H9 (cell line): ENCODE data around the gene TGM2. TPM values are rescaled to one million over a fixed set of nuclear protein-coding genes. Genes with fewer than 3 reads are reported as not detected.

Experiments used
- DNase-seq: peaks from one replicate; pipeline ENCODE4 v3.0.0-alpha.2; 2017
- H2AFZ ChIP-seq: one replicate; pipeline ENCODE4 v1.6.1; 2013; ENCODE audit warnings: mild to moderate bottlenecking, low read length, control low read depth, moderate library complexity
- H2AK5ac ChIP-seq: 2 replicates; pipeline ENCODE4 v1.6.1; 2013; ENCODE audit warnings: low read length, control low read depth, mixed read lengths; ENCODE audit not compliant: insufficient read length
- H2BK120ac ChIP-seq: one replicate; pipeline ENCODE4 v1.6.1; 2013; ENCODE audit warnings: low read depth, mild to moderate bottlenecking, low read length, control low read depth, inconsistent platforms; ENCODE audit not compliant: poor library complexity, severe bottlenecking
- H2BK12ac ChIP-seq: 2 replicates; pipeline ENCODE4 v1.6.1; 2013; ENCODE audit warnings: low read length, control low read depth, mixed read lengths, low read depth; ENCODE audit not compliant: insufficient read length
- H2BK15ac ChIP-seq: 2 replicates; pipeline ENCODE4 v1.6.1; 2013; ENCODE audit warnings: low read depth, low read length, control low read depth
- H2BK20ac ChIP-seq: one replicate; pipeline ENCODE4 v1.6.1; 2013; ENCODE audit warnings: low read depth, mild to moderate bottlenecking, low read length, control low read depth, inconsistent platforms; ENCODE audit not compliant: poor library complexity, severe bottlenecking
- H2BK5ac ChIP-seq: 2 replicates; pipeline ENCODE4 v1.6.1; 2013; ENCODE audit warnings: low read length, control low read depth, mixed read lengths; ENCODE audit not compliant: insufficient read length
- H3K14ac ChIP-seq: 2 replicates; pipeline ENCODE4 v1.6.1; 2013; ENCODE audit warnings: low read length, control low read depth; ENCODE audit not compliant: insufficient read depth
- H3K18ac ChIP-seq: 2 replicates; pipeline ENCODE4 v1.6.1; 2013; ENCODE audit warnings: low read depth, mild to moderate bottlenecking, mixed read lengths, low read length, control low read depth; ENCODE audit not compliant: insufficient read length
- H3K23ac ChIP-seq: 2 replicates; pipeline ENCODE4 v1.6.1; 2013; ENCODE audit warnings: low read length, control low read depth, mixed read lengths, low read depth; ENCODE audit not compliant: insufficient read length
- H3K23me2 ChIP-seq: 2 replicates; pipeline ENCODE4 v1.6.1; 2013; ENCODE audit warnings: low read depth, mild to moderate bottlenecking, mixed read lengths, low read length, control low read depth; ENCODE audit not compliant: insufficient read length, poor library complexity, severe bottlenecking
- H3K27ac ChIP-seq: 2 replicates; pipeline ENCODE4 v1.5.1; 2013; ENCODE audit warnings: low read length, control low read depth, mixed read lengths, low read depth; ENCODE audit not compliant: insufficient read length
- H3K27me3 ChIP-seq: 2 replicates; pipeline ENCODE4 v1.6.1; 2013; ENCODE audit warnings: low read length, control low read depth, inconsistent platforms; ENCODE audit not compliant: insufficient read depth
- H3K4ac ChIP-seq: 2 replicates; pipeline ENCODE4 v1.6.1; 2013; ENCODE audit warnings: low read depth, mild to moderate bottlenecking, control low read depth, inconsistent platforms, low read length, moderate library complexity
- H3K4me1 ChIP-seq: 2 replicates; pipeline ENCODE4 v1.6.1; 2013; ENCODE audit warnings: low read length, control low read depth, inconsistent platforms; ENCODE audit not compliant: insufficient read depth
- H3K4me2 ChIP-seq: 2 replicates; pipeline ENCODE4 v1.6.1; 2013; ENCODE audit warnings: low read length, control low read depth, mixed read lengths; ENCODE audit not compliant: insufficient read length, insufficient read depth
- H3K56ac ChIP-seq: 2 replicates; pipeline ENCODE4 v1.6.1; 2013; ENCODE audit warnings: low read depth, mild to moderate bottlenecking, mixed read lengths, low read length, control low read depth; ENCODE audit not compliant: insufficient read length
- H3K79me1 ChIP-seq: 2 replicates; pipeline ENCODE4 v1.6.1; 2013; ENCODE audit warnings: low read depth, mild to moderate bottlenecking, moderate library complexity, low read length, control low read depth, inconsistent platforms; ENCODE audit not compliant: insufficient read depth, poor library complexity, severe bottlenecking
- H3K79me2 ChIP-seq: 2 replicates; pipeline ENCODE4 v1.6.1; 2013; ENCODE audit warnings: low read length, control low read depth, inconsistent platforms; ENCODE audit not compliant: insufficient read depth
- H3K9ac ChIP-seq: 2 replicates; pipeline ENCODE4 v1.6.1; 2013; ENCODE audit warnings: low read length, control low read depth, mixed read lengths; ENCODE audit not compliant: insufficient read length; ENCODE audit errors: extremely low read depth
- H3K9me3 ChIP-seq: one replicate; pipeline ENCODE4 v1.6.1; 2013; ENCODE audit warnings: low read depth, low read length, inconsistent platforms; ENCODE audit not compliant: control insufficient read depth
- H3T11ph ChIP-seq: one replicate; pipeline ENCODE4 v1.6.1; 2013; ENCODE audit warnings: mild to moderate bottlenecking, low read length, control low read depth, inconsistent platforms
- H4K20me1 ChIP-seq: one replicate; pipeline ENCODE4 v1.6.1; 2013; ENCODE audit not compliant: control insufficient read depth, insufficient read length, insufficient read depth
- H4K5ac ChIP-seq: 2 replicates; pipeline ENCODE4 v1.6.1; 2013; ENCODE audit warnings: low read depth, mild to moderate bottlenecking, mixed read lengths, low read length, control low read depth; ENCODE audit not compliant: insufficient read length
- H4K8ac ChIP-seq: replicated peaks from 2 replicates; pipeline ENCODE4 v1.6.1; 2013; ENCODE audit warnings: low read length, control low read depth, mixed read lengths, low read depth; ENCODE audit not compliant: insufficient read length
- H4K91ac ChIP-seq: 2 replicates; pipeline ENCODE4 v1.6.1; 2013; ENCODE audit warnings: low read depth, mild to moderate bottlenecking, moderate library complexity, mixed read lengths, low read length, control low read depth; ENCODE audit not compliant: insufficient read length
- H3K27ac Mint-ChIP-seq, 3 experiments: 2 replicates in 2 of 3; 3 replicates in 1 of 3; pipeline ENCODE4 v1.8.0; 2020 to 2021; ENCODE audit warnings: mixed read lengths in 3 of 3, mild to moderate bottlenecking in 1 of 3, moderate library complexity in 1 of 3
- H3K27me3 Mint-ChIP-seq: 2 replicates; pipeline ENCODE4 v1.8.0; 2021; ENCODE audit warnings: low read depth, mild to moderate bottlenecking, moderate library complexity, mixed read lengths
- H3K36me3 Mint-ChIP-seq, 3 experiments: 2 replicates in 2 of 3; 3 replicates in 1 of 3; pipeline ENCODE4 v1.8.0; 2020 to 2021; ENCODE audit warnings: low read depth in 3 of 3, mixed read lengths in 3 of 3; ENCODE audit not compliant: insufficient read depth in 1 of 3
- H3K4me1 Mint-ChIP-seq, 2 experiments: 2 replicates each; pipeline ENCODE4 v1.8.0; 2020; ENCODE audit warnings: mixed read lengths in 2 of 2
- H3K4me3 Mint-ChIP-seq, 2 experiments: 2 replicates in 1 of 2; 3 replicates in 1 of 2; pipeline ENCODE4 v1.8.0; 2020 to 2021; ENCODE audit warnings: mild to moderate bottlenecking in 2 of 2, mixed read lengths in 2 of 2, moderate library complexity in 1 of 2
- H3K9me3 Mint-ChIP-seq, 2 experiments: 2 replicates in 1 of 2; 3 replicates in 1 of 2; pipeline ENCODE4 v1.8.0; 2020; ENCODE audit warnings: mild to moderate bottlenecking in 2 of 2, mixed read lengths in 2 of 2, moderate library complexity in 1 of 2
- WGBS: extraction: QIAGEN DNeasy Blood & Tissue Kit; methylation state at CpG from one replicate; pipeline ENCODE4 v1.1.7; 2013; ENCODE audit warnings: missing lambda C conversion rate, low lambda C conversion rate, mixed read lengths; ENCODE audit not compliant: insufficient read length; ENCODE audit errors: extremely low coverage; 5-methylcytosine and 5-hydroxymethylcytosine counted together
- total RNA-seq: library from RNA; stranded (reverse); gene quantifications from 2 replicates; pipeline ENCODE4 v1.2.1, GENCODE V29; 2021
- TF ChIP-seq, protein P1 (sequence below): fragments of 200-600 bp; sonication (generic); conservative IDR thresholded peaks from 3 replicates; pipeline ENCODE4 v1.8.0; 2021; ENCODE audit warnings: antibody characterized with exemption, mild to moderate bottlenecking

TGM2 gene
- total RNA-seq, 1 experiment from 2014 or later, result 1.1 TPM

DNA sequence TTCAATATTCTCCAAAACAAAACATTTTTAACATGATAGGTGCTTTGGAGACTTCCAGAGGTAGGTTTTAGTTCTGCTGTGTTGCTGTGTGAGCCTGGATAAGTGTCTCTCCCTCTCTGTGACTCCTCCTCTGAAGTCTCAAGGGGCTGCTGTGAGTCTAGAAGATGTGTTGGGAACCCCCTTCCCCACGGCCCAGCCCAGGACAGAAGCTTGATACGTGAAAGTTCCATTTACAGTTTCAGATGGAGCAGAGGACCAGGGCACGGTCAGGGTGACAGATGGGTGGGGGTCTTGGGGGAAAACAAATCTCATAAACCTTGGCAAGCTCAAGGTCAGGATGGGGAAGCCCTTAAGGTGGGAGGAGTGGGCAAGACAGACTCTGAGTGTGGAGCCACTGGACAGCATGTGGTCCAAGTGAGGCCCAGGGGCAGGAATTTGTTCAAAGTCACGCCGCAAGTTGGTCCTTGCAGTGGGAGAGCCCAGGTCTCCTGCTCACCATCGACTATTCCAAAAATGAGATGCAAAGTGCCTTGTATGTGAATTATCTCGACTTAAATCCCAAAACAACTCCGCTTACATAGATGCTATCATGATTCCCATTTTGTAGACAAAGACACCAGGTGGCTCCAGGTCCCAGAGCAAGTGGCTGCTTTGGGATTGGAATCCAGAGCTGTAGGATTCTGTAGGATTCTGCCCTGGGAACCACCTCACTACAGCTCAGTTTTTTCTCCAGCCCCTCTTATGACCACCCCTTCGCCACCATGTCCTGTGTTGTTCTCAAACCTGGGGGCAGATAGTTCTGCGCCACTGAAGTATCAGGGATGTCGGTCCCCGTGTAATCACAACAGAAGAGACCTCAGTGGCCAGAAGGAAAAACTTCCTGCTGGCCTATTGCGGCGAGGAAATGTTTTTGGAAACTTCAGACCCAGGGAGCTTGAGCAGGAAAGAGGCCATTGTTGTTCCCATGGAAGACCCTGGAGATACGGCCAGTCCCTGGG is 1.9 kb downstream of the TGM2 start:
- Histone ChIP-seq H2AK5ac (no peak overlapping the region), H3K27me3 (no peaks in the 10 kb centered on the region), H2BK20ac (no peak overlapping the region), H3K27ac (no peak overlapping the region), H2BK120ac (no peak overlapping the region), H3K79me2 (no peaks in the 10 kb centered on the region), H3K4me2 (no peak overlapping the region), H3T11ph (no peak overlapping the region), H4K91ac (no peak overlapping the region), H2BK12ac (no peak overlapping the region), H4K8ac (no peak overlapping the region), H3K4me1 (no peaks in the 10 kb centered on the region), H4K20me1 (no peaks in the 10 kb centered on the region), H3K79me1 (no peaks in the 10 kb centered on the region), H4K5ac (no peak overlapping the region), H3K18ac (no peak overlapping the region), H2BK15ac (no peak overlapping the region), H3K14ac (no peak overlapping the region), H3K23me2 (peaks cover 4% of the 10 kb centered on the region), H3K9ac (no peak overlapping the region), H3K4ac (no peak overlapping the region), H3K23ac (no peak overlapping the region), H3K56ac (no peak overlapping the region), H2BK5ac (no peak overlapping the region), H3K9me3 (no peaks in the 10 kb centered on the region), H2AFZ (no peak overlapping the region)
- TF ChIP-seq, protein P1, sequence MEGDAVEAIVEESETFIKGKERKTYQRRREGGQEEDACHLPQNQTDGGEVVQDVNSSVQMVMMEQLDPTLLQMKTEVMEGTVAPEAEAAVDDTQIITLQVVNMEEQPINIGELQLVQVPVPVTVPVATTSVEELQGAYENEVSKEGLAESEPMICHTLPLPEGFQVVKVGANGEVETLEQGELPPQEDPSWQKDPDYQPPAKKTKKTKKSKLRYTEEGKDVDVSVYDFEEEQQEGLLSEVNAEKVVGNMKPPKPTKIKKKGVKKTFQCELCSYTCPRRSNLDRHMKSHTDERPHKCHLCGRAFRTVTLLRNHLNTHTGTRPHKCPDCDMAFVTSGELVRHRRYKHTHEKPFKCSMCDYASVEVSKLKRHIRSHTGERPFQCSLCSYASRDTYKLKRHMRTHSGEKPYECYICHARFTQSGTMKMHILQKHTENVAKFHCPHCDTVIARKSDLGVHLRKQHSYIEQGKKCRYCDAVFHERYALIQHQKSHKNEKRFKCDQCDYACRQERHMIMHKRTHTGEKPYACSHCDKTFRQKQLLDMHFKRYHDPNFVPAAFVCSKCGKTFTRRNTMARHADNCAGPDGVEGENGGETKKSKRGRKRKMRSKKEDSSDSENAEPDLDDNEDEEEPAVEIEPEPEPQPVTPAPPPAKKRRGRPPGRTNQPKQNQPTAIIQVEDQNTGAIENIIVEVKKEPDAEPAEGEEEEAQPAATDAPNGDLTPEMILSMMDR, result no peak
- H3K27me3 Mint-ChIP-seq, result peaks cover 9% of the 10 kb centered on the region
- DNase-seq, result no peak
- peaks cover 8 to 12% of the 10 kb centered on the region in 2 experiments; a peak in 3 of 4 replicates for H3K4me1 Mint-ChIP-seq
- no peak overlapping the region for H3K27ac Mint-ChIP-seq
- H3K36me3 Mint-ChIP-seq, result no peaks in the 10 kb centered on the region
- H3K4me3 Mint-ChIP-seq, result no peak overlapping the region; a peak in 1 of 5 replicates
- WGBS, result no CpG with 5 or more reads among the region's 15 CpGs
- peaks cover 0 to 2% of the 10 kb centered on the region in 2 experiments; a peak in 1 of 5 replicates for H3K9me3 Mint-ChIP-seq
